Central memory CD8-positive, alpha-beta T cell (primary cell): ENCODE data around the gene INPP4B.

Source experiments
- ATAC-seq: fragments of 150-1000 bp; cut with Tn5 transposase; replicated peaks from 2 replicates; pipeline ENCODE4 v1.10.0; 2022; ENCODE audit warnings: mild to moderate bottlenecking, moderate FRiP score, moderate number of reproducible peaks; ENCODE audit not compliant: poor library complexity, severe bottlenecking; ENCODE audit errors: extremely low read depth
- DNase-seq, 2 donors: peaks; one replicate each; pipeline ENCODE4 v3.0.0; 2021; ENCODE audit warnings: low spot score in 2 of 2
- H3K27ac Mint-ChIP-seq: one replicate; pipeline ENCODE4 v1.8.0; 2022; ENCODE audit warnings: low read depth, mild to moderate bottlenecking, moderate library complexity, mixed read lengths
- H3K27me3 Mint-ChIP-seq: one replicate; pipeline ENCODE4 v1.8.0; 2022; ENCODE audit warnings: mixed read lengths
- H3K36me3 Mint-ChIP-seq: one replicate; pipeline ENCODE4 v1.8.0; 2022; ENCODE audit warnings: mild to moderate bottlenecking, moderate library complexity, mixed read lengths; ENCODE audit not compliant: insufficient read depth
- H3K4me1 Mint-ChIP-seq: one replicate; pipeline ENCODE4 v1.8.0; 2022; ENCODE audit warnings: mixed read lengths
- H3K4me3 Mint-ChIP-seq: one replicate; pipeline ENCODE4 v1.8.0; 2022; ENCODE audit warnings: mild to moderate bottlenecking, moderate library complexity, mixed read lengths
- H3K9me3 Mint-ChIP-seq: one replicate; pipeline ENCODE4 v1.8.0; 2022; ENCODE audit warnings: mixed read lengths

INPP4B gene

GRCh38 chr4:142556570-142557238 lies 289.4 kb downstream of the INPP4B start:
- no peak overlapping the region for H3K27ac Mint-ChIP-seq
- H3K9me3 Mint-ChIP-seq, result no peaks in the 10 kb centered on the region
- ATAC-seq (no peak), DNase-seq (no peak)
- H3K36me3 Mint-ChIP-seq, result no peaks in the 10 kb centered on the region
- H3K4me3 Mint-ChIP-seq, result no peak overlapping the region
- peaks cover 6% of the 10 kb centered on the region for H3K4me1 Mint-ChIP-seq
- no peaks in the 10 kb centered on the region for H3K27me3 Mint-ChIP-seq

GRCh38 chr4:142556048-142556447 lies 290.1 kb downstream of the INPP4B start:
- no peak for ATAC-seq
- peaks cover 6% of the 10 kb centered on the region for H3K4me1 Mint-ChIP-seq
- DNase-seq, result no peak
- H3K27ac Mint-ChIP-seq, result no peak overlapping the region
- H3K36me3 Mint-ChIP-seq, result no peaks in the 10 kb centered on the region
- no peaks in the 10 kb centered on the region for H3K9me3 Mint-ChIP-seq
- no peak overlapping the region for H3K4me3 Mint-ChIP-seq
- no peaks in the 10 kb centered on the region for H3K27me3 Mint-ChIP-seq

GRCh38 chr4:142554412-142554811 lies 291.7 kb downstream of the INPP4B start:
- Mint-ChIP-seq H3K36me3 (no peaks in the 10 kb centered on the region), H3K9me3 (no peaks in the 10 kb centered on the region), H3K27me3 (no peaks in the 10 kb centered on the region), H3K27ac (no peak overlapping the region), H3K4me1 (peaks cover 6% of the 10 kb centered on the region), H3K4me3 (no peak overlapping the region)
- ATAC-seq, result no peak
- no peak for DNase-seq

GRCh38 chr4:142551517-142552305 lies 294.4 kb downstream of the INPP4B start:
- Mint-ChIP-seq H3K4me1 (peaks cover 6% of the 10 kb centered on the region), H3K4me3 (no peak overlapping the region)

GRCh38 chr4:142550965-142551364 lies 295.1 kb downstream of the INPP4B start:
- H3K4me1 Mint-ChIP-seq, result peaks cover 6% of the 10 kb centered on the region

More at GRCh38 chr4:142551517-142552305, 294.4 kb downstream of the INPP4B start:
- DNase-seq (no peak), ATAC-seq (no peak)
- no peak overlapping the region for H3K27ac Mint-ChIP-seq
- no peaks in the 10 kb centered on the region for H3K27me3 Mint-ChIP-seq
- H3K9me3 Mint-ChIP-seq, result no peaks in the 10 kb centered on the region
- H3K36me3 Mint-ChIP-seq, result no peaks in the 10 kb centered on the region

GRCh38 chr4:142549726-142550463 lies 296.2 kb downstream of the INPP4B start:
- no peaks in the 10 kb centered on the region for H3K36me3 Mint-ChIP-seq
- H3K27ac Mint-ChIP-seq, result no peak overlapping the region
- no peaks in the 10 kb centered on the region for H3K9me3 Mint-ChIP-seq
- ATAC-seq (no peak), DNase-seq (no peak)
- peaks cover 6% of the 10 kb centered on the region for H3K4me1 Mint-ChIP-seq
- H3K4me3 Mint-ChIP-seq, result no peak overlapping the region
- H3K27me3 Mint-ChIP-seq, result no peaks in the 10 kb centered on the region

More at GRCh38 chr4:142550965-142551364, 295.1 kb downstream of the INPP4B start:
- no peak overlapping the region for H3K4me3 Mint-ChIP-seq
- H3K36me3 Mint-ChIP-seq, result no peaks in the 10 kb centered on the region
- H3K9me3 Mint-ChIP-seq, result no peaks in the 10 kb centered on the region
- ATAC-seq, result no peak
- no peak for DNase-seq
- no peak overlapping the region for H3K27ac Mint-ChIP-seq
- no peaks in the 10 kb centered on the region for H3K27me3 Mint-ChIP-seq

GRCh38 chr4:142549248-142549647 lies 296.9 kb downstream of the INPP4B start:
- no peak overlapping the region for H3K27ac Mint-ChIP-seq

GRCh38 chr4:142548491-142548890 lies 297.6 kb downstream of the INPP4B start:
- Mint-ChIP-seq H3K36me3 (no peaks in the 10 kb centered on the region), H3K4me1 (peaks cover 6% of the 10 kb centered on the region), H3K27me3 (no peaks in the 10 kb centered on the region), H3K4me3 (no peak overlapping the region), H3K27ac (no peak overlapping the region), H3K9me3 (no peaks in the 10 kb centered on the region)
- DNase-seq (no peak), ATAC-seq (no peak)

More at GRCh38 chr4:142549248-142549647, 296.9 kb downstream of the INPP4B start:
- DNase-seq, result no peak
- peaks cover 6% of the 10 kb centered on the region for H3K4me1 Mint-ChIP-seq
- H3K9me3 Mint-ChIP-seq, result no peaks in the 10 kb centered on the region
- ATAC-seq, result no peak
- H3K36me3 Mint-ChIP-seq, result no peaks in the 10 kb centered on the region
- no peaks in the 10 kb centered on the region for H3K27me3 Mint-ChIP-seq
- no peak overlapping the region for H3K4me3 Mint-ChIP-seq

GRCh38 chr4:142547974-142548373 lies 298.1 kb downstream of the INPP4B start:
- Mint-ChIP-seq H3K36me3 (no peaks in the 10 kb centered on the region), H3K27me3 (no peaks in the 10 kb centered on the region), H3K4me1 (peaks cover 3% of the 10 kb centered on the region), H3K4me3 (no peak overlapping the region), H3K27ac (no peak overlapping the region), H3K9me3 (no peaks in the 10 kb centered on the region)
- ATAC-seq, result no peak
- no peak for DNase-seq

GRCh38 chr4:142544594-142544993 lies 301.5 kb downstream of the INPP4B start:
- ATAC-seq (no peak), DNase-seq (no peak)
- no peaks in the 10 kb centered on the region for H3K27me3 Mint-ChIP-seq
- no peaks in the 10 kb centered on the region for H3K9me3 Mint-ChIP-seq
- no peak overlapping the region for H3K27ac Mint-ChIP-seq
- H3K4me3 Mint-ChIP-seq, result no peak overlapping the region
- no peaks in the 10 kb centered on the region for H3K36me3 Mint-ChIP-seq
- no peaks in the 10 kb centered on the region for H3K4me1 Mint-ChIP-seq

- H3K9me3 Mint-ChIP-seq, result no peaks in the 10 kb centered on the region
- ATAC-seq (no peak), DNase-seq (no peak)
- H3K27me3 Mint-ChIP-seq, result no peaks in the 10 kb centered on the region
- H3K4me1 Mint-ChIP-seq, result no peaks in the 10 kb centered on the region
- H3K4me3 Mint-ChIP-seq, result no peak overlapping the region
- H3K36me3 Mint-ChIP-seq, result no peaks in the 10 kb centered on the region
- no peak overlapping the region for H3K27ac Mint-ChIP-seq
These were observed 302.1 kb downstream of the INPP4B start for GRCh38 chr4:142544039-142544438.

- DNase-seq (no peak), ATAC-seq (no peak)
- H3K4me1 Mint-ChIP-seq, result no peaks in the 10 kb centered on the region
- no peak overlapping the region for H3K27ac Mint-ChIP-seq
- no peak overlapping the region for H3K4me3 Mint-ChIP-seq
- H3K27me3 Mint-ChIP-seq, result no peaks in the 10 kb centered on the region
- H3K9me3 Mint-ChIP-seq, result no peaks in the 10 kb centered on the region
- peaks cover 3% of the 10 kb centered on the region for H3K36me3 Mint-ChIP-seq
These were observed 305.7 kb downstream of the INPP4B start for GRCh38 chr4:142540483-142540804.
